OCI-M1 (cell line): ENCODE data around the gene SEH1L.

Experiments used
- DNase-seq: peaks from one replicate; lab custom pipeline; 2025; lab: John Stamatoyannopoulos, UW

Gene SEH1L

GRCh38 chr18:13036622-13037320 is 89.0 kb downstream of the SEH1L start:
- DNase-seq: no peak
